ENCODE data around the gene COL6A3.
"Not testable (repeated sequence)": the region's sequence is repeated elsewhere in the genome, so short reads cannot be mapped to it uniquely, and the experiment has no call there.

The COL6A3 gene

DNA sequence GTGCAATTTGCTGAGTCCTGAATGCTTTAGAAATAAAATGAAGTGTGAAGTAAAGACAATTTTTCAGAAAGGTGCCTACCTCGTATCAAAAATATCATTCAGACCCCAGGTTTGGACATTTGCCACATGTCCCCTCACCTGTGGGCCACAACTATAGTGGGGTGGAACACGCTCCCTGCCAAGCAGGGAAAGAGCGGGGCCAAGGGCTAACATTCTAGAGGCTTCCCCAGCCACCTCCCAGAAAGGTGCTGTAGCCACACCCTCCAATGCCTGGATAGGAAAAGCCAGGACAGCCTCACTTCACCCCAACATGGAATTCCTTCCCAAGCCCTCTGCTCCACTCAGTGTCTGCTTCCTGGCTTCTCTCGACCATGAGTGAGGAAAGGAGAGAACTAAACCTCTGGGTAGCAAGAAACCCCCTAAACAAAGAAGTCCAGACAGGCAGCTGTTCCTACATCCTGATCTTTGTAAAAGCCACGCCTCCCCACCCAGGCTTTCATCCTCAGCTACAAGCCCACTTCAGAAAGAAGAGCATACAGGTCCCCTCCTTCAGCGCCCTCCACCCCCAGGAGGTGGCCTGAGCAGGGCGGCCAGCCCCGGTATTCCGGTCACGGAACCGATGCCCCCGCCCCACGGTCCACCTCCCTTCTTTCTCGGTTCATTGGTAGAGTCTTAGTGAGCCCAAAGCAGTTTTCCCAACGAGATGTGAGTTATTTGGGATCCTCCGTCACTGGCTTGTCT, 2.1 kb downstream of the COL6A3 start:
- no peak for DNase-seq

DNA sequence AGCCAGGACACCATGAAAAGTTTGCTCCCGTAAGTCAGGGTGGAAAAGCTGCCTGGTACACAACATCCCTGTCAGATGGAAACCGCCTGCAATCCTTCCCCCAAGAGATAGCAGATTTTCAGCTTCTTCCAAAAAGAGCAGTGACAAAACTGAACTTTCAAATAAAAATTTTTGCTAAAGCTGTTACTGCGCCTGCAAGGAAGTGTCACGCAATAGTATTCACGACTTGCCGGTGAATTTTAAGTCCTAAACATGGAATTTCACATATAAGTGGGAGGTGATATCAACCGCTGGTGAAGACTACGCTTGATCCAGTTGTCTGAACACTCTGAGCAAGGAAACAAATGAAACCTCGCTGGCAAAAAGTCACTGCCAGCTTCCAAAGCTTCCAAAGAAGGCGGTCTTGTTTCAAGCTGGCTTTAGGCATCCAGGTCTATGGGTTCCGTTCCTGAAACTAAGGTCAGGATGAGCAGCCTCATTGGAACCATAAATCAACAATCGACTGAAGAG, 2.8 kb downstream of the COL6A3 start:
- no peak for DNase-seq

- not testable (repeated sequence) for DNase-seq
Measured at GRCh38 chr2:237409263-237409662, 4.7 kb downstream of the COL6A3 start.

DNA sequence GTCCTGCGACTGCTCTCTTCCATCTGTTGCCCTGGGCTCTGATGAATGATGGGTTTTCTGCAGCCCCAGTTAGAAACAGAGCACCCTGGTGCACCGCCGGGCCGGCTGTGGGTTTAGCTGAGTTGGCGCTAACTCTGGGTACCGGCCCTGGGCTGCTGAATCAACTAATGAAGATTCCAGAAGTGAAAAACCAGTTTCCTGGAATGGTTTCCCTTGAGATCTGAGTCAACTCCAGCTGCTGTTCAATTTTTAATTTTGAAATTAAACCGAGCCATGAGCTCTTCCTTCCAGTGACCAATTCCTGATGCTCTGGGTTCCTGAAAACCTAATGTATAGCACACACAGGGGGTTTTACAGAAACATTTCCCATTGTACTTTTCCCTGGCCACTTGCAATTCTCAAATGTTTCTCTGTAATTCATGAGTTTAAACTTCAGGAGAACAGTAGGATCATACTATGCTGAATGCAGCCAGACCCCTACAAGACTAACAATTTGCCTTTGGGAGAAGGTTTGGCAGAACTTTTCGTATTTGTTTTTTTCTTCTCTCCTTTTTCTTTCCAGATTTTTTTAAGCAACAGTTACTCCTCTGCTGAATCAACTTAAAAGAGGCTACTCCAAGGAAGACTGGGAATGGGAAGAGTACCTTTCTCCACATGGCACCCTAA, 5.5 kb downstream of the COL6A3 start:
- DNase-seq, result no peak

- DNase-seq, result no peak
Measured at GRCh38 chr2:237407700-237408099, 6.3 kb downstream of the COL6A3 start.

GRCh38 chr2:237406371-237406895, 7.5 kb downstream of the COL6A3 start:
- no peak for DNase-seq

- DNase-seq, result no peak
Measured at GRCh38 chr2:237405605-237406004, 8.4 kb downstream of the COL6A3 start.

DNA sequence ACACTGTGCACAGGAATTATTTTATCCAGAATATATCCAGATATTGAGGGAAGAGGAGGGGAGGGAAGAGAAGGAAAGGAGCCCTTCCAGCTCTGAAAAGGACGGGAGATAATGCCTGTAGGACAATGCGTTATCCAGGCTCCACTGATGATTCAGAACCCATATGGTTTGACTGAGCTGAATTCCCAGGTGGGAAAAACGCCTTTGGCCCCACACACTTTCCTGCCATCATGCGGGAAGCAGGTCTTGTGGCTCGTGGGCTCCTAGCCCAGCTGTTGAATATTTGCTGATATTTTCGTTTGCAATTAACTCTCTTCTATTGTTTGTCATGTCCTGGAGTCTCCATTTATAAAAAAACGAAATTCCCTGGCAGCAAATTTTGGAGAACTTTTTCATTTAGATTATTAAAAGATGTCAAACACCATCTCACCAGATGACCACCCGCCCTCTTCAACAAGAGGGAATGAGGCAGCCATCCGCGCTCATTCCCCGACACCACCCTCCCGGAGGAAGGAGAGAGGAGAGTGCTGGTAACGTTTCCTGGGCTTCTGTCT, 8.9 kb downstream of the COL6A3 start:
- DNase-seq, result no peak

DNA sequence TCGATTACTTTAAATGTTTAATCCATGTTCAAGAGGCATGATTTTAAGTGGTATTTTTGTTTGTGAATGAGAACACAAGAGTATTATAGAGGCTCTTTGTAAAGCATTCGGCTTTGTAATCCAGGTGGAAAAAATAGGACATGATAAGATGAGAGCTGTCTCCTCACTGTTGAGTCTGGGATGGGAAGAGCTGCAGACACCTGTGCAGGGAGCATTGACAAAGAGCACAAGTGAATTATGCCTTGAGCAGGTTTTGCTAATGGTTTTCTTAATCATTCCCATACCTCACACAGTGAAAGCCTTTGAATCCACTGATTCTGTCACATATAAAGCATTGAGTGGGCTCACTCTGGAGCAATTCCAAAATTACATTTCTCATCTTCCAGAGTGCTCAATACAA, 9.6 kb downstream of the COL6A3 start:
- no peak for DNase-seq

DNA sequence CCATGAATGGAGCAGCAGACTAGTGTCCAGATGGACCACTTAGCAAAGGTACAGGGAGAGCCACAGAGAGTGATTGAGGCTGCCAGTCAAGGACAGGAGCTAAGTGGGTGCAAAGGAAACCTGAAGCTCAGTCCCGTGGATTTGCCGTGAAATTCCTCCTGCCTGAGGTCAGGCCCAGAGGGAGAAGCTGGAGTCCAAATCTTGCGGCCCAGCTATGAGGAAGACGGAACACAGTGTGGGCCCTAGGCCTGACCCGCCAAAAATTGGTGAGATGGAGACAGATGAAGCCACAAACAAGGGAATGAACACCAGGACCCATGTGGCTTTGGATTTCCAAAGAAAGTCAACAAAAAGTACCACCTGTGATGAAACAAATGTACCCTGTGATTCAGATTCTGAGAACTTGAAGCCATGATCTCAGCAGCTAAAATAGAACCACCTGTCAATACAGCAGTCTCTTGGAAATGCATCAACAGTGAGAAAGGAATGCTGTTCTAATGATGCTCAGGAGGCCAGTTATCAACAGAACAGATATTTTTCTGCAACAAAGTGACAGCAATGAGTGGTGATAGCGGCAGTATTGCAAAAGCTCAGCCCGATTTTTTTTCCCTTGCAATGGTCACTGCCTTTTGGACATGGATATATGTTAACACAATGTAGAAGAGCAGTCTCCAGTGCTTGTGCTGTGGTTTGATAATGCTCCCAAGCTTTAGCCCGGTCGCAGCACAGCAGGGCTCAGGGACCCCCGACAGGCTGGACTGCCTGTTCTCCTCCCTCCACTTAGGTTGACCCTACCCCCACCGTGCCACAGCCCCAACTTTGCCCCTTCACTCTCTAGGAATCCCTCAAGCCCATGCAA, 10.7 kb downstream of the COL6A3 start:
- DNase-seq, result no peak

- no peak for DNase-seq
Measured at GRCh38 chr2:237400199-237400598, 13.8 kb downstream of the COL6A3 start.

DNA sequence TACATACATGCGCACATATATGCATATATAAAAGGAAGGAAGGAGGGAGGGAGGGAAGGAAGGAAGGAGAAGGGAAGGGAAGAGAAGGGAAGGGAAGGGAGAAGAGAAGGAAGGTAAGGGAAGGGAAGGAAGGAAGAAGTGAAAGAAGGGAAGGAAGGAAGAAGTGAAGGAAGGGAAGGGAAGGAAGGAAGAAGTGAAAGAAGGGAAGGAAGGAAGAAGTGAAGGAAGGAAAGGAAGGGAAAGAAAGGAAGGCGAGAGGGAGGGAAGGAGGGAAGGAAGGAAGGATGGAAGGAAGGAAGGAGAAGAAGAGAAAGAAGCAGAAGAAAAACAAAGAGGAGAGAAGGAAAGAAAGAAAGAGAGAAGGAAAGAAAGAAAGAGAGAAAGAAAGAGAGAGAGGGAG, 16.9 kb downstream of the COL6A3 start:
- DNase-seq, result no peak

DNA sequence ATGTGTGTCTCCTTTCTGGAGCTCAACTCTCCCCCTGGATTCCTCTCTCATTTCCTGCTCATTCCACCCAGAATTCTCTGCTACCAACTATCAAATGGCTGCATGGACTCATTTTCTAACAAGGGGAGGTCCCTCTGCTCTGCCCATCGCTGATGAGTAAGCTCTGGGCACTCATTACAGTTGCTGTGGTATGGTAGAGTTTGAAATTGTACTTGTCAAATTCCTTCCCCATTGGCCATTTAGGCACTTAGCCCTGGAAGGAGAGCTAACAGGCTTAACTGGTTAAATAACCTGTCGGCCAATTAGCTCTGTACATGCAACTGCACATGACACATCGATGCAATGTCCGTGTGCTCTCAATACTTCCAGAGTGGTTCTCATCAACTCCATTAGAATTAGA, 20.4 kb downstream of the COL6A3 start:
- DNase-seq, result no peak

DNA sequence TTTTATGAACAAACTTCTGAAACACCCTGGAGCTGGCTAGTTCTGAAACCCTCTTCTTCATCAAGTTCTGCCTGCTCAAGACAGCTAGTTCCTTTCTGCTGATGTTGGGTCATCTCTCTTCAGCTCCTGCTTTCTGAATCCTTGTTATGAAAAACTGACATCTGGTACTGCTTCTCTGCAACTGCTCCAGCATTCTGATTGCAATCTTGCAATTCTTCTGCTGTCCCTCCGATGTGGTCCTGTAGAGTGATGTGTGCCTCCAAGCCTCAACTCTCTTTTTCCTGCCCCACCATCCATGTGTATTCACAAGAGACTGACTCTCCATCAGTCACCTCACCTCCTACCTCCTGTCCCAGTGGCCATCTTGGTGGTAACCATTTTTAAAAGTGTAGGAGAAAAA, 21.8 kb downstream of the COL6A3 start:
- no peak for DNase-seq

DNA sequence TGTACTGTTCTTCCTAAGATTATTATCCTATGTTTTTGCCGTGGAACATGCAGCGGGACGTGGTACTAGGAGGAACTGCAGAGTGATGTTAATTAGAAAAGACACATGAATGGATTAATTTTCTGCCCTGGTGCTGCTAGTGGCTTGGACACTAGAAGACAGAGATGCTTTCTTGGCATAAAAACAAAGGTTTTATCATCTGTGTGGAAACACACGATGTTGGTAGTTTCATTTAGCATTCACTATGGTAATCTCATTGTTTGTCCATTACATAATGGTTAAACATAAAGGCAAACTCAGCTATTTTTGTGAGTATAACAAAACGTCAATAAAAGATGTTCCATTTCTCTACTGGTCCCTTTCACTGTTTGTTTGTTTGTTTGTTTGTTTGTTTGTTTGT, 22.8 kb downstream of the COL6A3 start:
- DNase-seq, result no peak

DNA sequence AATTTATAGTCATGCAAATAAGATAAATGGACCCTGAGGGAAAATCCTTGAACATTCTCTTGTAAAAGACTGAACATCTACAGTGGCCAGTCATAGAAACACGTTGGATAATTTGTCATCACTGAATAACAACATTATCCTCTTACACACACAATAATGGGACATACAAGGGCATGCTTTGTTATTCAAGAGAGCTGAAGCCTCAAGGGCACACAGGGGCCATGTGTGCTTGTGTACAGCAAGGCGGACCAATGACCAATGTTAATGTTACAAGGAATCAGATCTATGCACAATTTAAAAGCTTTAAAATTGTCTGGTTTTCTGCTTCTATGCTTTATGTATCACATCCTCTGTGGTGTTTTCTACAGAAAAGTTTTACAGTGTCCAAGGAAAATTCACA, 23.7 kb downstream of the COL6A3 start:
- no peak for DNase-seq

DNA sequence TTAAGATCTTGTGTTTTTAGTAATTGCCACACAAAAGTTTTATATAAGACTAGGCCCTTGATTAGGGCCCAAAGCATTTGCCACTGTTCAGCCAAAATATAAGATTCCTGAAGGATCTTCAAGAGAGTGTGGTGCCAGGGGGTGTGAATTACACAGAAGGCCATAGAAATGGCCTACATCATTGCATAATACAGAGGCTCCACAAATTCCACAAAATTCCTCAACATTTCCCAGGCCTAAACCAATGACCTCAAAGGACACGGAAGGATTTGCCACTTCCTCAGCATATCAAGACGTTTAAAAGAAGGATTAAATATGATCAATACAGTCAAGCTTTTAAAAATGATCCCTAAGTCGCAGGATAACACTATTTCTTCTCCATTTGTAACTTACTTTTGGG, 24.1 kb downstream of the COL6A3 start:
- DNase-seq, result no peak

GRCh38 chr2:237388036-237388435, 25.9 kb downstream of the COL6A3 start:
- no peak for DNase-seq

- DNase-seq, result no peak
Measured at GRCh38 chr2:237384672-237385020, 29.3 kb downstream of the COL6A3 start.

DNA sequence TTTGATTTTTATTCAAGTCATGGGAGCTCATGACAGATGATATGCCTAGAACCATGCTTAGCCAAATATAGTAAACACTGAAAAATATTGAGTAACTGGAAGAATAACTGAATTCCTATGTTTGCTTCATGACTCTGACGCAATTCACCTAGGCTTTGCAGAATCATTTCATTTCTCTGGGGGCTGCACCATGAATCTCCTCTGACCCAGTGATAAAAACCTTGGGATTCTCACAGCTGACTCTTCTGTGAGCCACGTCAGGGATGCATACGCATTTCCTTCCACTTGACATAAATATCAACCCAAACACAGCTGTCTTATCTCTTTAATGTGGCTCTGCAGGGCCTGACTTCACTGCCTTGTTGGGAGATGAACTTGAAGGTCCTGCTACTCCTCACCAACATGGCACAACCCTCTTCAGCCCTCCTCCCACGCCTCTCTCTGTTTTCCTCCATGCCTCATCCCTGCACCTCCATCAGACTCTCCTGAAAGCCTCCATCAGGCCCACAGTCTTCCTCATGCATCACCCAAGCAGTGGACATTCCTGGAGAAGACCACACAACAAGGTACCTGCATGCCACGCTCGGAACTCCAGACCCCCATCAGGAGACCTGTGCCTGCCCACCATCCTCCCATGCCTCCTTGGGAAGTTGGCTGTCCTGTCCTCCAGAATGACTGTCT, 29.8 kb downstream of the COL6A3 start:
- DNase-seq, result no peak

DNA sequence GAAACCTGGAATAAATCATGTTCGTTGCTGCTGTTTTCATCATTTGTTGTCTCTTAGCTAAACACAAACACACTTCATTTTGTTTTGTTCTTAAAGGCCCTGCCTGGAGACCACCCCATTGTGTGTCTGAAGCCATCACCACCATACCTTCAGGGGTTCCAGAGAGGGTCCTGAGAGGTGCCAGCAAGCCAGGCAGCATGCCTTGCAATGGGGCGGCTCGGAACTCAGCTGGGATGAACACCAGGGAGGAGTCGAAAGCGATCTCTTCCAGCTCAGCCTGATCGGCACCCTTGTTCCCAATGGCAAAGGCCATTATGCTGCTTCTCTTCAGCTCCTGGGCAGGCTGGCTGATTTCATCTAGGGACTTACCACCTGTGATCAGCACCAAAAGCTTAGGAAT, 33.2 kb downstream of the COL6A3 start:
- DNase-seq, result no peak

DNA sequence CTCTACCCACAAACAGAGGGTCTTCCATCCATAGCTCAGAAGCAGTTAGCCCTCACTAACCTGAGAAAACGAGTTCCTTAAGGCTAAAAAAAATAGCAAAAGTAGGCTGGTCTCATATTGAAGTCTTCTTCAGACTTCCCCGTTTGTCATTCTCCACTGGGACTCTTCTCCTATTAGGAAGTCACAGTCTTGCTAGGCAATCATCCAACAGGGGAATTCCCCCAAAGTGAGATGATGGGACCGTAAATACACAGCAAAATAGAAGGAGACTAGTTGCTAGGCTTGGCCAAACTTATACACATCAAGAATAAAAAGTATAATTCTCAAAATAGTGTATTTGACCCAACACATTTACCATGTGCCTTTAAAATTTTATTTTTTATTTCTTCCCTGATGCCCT, 34.3 kb downstream of the COL6A3 start:
- DNase-seq, result no peak

DNA sequence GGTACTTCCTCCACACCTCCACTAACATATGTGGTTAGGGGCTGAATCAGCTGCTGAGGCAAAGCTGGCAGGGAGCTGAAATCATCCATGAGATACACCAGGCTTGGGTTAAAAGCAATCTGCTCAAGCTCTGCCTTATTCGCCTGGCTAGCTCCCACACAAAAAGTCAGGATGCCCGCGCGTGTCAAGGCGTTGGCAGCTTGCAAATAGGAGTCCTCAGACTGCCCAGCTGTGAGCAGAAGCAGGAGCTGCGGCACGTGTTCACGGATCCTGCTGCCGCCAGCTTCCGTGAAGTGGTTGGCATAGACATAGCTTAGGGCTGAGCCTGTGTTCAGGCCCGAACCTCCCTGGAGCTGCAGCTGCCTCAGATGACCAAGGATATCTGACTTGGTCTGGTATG, 35.3 kb downstream of the COL6A3 start:
- no peak for DNase-seq
